WERI-Rb-1 (cell line): ENCODE data around the gene UCHL3.

Experiments
- DNase-seq: peaks from one replicate; pipeline ENCODE4 v3.0.0-alpha.2; 2020
- H3K27ac ChIP-seq: fragments of 250-450 bp; sonication (Bioruptor Pico); 2 replicates; pipeline ENCODE4 v1.5.1; 2020; ENCODE audit warnings: mild to moderate bottlenecking, moderate library complexity
- H3K27me3 ChIP-seq: fragments of 250-450 bp; sonication (Bioruptor Pico); 2 replicates; pipeline ENCODE4 v1.5.1; 2021; ENCODE audit warnings: mild to moderate bottlenecking, low read depth, moderate library complexity; ENCODE audit not compliant: insufficient read depth, severe bottlenecking
- H3K36me3 ChIP-seq: fragments of 250-450 bp; sonication (Bioruptor Pico); 2 replicates; pipeline ENCODE4 v1.5.1; 2020; ENCODE audit warnings: mild to moderate bottlenecking, moderate library complexity
- H3K4me3 ChIP-seq: 2 replicates; pipeline ENCODE4 v1.5.1; 2011; ENCODE audit warnings: low read depth, mild to moderate bottlenecking, control low read depth, low read length
- H3K9me3 ChIP-seq: fragments of 250-450 bp; sonication (Bioruptor Pico); 2 replicates; pipeline ENCODE4 v1.5.1; 2021; ENCODE audit warnings: mild to moderate bottlenecking, moderate library complexity; ENCODE audit not compliant: severe bottlenecking
- TF ChIP-seq, protein P1 (sequence below): IDR thresholded peaks from 2 replicates; pipeline ENCODE4 v1.5.1; 2011; ENCODE audit warnings: low read depth, mild to moderate bottlenecking, control low read depth, inconsistent platforms, low read length

UCHL3 gene

DNA sequence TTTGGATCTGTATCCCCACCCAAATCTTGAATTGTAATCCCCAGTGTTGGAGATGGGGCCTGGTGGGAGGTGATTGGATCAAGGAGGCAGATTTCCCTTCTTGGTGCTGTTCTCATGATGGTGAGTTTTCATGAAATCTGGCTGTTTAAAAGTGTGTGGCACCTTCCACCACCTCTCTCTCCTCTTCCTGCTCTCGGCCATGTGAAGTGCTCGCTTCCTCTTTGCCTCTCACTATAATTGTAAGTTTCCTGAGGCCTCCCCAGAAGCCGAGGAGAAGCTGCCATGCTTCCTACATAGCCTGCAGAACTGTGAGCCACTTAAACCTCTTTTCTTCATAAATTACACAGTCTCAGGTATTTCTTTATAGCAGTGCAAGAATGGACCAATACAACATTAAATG is 27.6 kb upstream of the UCHL3 start:
- TF ChIP-seq, protein P1, sequence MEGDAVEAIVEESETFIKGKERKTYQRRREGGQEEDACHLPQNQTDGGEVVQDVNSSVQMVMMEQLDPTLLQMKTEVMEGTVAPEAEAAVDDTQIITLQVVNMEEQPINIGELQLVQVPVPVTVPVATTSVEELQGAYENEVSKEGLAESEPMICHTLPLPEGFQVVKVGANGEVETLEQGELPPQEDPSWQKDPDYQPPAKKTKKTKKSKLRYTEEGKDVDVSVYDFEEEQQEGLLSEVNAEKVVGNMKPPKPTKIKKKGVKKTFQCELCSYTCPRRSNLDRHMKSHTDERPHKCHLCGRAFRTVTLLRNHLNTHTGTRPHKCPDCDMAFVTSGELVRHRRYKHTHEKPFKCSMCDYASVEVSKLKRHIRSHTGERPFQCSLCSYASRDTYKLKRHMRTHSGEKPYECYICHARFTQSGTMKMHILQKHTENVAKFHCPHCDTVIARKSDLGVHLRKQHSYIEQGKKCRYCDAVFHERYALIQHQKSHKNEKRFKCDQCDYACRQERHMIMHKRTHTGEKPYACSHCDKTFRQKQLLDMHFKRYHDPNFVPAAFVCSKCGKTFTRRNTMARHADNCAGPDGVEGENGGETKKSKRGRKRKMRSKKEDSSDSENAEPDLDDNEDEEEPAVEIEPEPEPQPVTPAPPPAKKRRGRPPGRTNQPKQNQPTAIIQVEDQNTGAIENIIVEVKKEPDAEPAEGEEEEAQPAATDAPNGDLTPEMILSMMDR, result no peak
- Histone ChIP-seq H3K9me3 (no peaks in the 10 kb centered on the region), H3K36me3 (no peaks in the 10 kb centered on the region), H3K27ac (no peak overlapping the region), H3K4me3 (no peak overlapping the region), H3K27me3 (no peaks in the 10 kb centered on the region)
- DNase-seq, result no peak

GRCh38 chr13:75530549-75530961 is 19.0 kb upstream of the UCHL3 start:
- Histone ChIP-seq H3K27me3 (no peaks in the 10 kb centered on the region), H3K27ac (no peak overlapping the region), H3K36me3 (no peaks in the 10 kb centered on the region), H3K4me3 (no peak overlapping the region), H3K9me3 (no peaks in the 10 kb centered on the region)
- TF ChIP-seq, protein P1, result no peak
- DNase-seq, result no peak

DNA sequence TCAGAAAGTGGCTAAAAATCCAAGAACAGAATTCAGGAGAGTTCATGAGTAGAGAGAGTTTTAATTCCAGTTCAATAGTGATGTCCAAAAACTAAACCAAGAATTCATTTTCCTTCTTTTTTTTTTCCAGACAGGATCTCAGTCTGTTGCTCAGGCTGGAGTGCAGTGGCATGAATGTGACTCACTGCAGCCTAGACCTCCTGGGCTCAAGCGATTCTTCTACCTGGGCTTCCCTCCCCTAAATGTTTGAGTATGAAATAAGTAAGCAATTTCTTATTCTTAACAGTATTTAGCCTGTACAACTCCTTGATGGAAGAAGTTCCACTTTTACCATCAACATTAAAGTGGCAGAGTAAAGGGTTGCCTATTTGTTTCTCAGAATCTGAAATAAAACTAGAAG is 15.7 kb upstream of the UCHL3 start:
- H3K27me3 ChIP-seq, result no peaks in the 10 kb centered on the region
- TF ChIP-seq, protein P1, result no peak
- no peak overlapping the region for H3K4me3 ChIP-seq
- DNase-seq, result no peak
- H3K9me3 ChIP-seq, result no peaks in the 10 kb centered on the region
- H3K36me3 ChIP-seq, result no peaks in the 10 kb centered on the region
- no peak overlapping the region for H3K27ac ChIP-seq

DNA sequence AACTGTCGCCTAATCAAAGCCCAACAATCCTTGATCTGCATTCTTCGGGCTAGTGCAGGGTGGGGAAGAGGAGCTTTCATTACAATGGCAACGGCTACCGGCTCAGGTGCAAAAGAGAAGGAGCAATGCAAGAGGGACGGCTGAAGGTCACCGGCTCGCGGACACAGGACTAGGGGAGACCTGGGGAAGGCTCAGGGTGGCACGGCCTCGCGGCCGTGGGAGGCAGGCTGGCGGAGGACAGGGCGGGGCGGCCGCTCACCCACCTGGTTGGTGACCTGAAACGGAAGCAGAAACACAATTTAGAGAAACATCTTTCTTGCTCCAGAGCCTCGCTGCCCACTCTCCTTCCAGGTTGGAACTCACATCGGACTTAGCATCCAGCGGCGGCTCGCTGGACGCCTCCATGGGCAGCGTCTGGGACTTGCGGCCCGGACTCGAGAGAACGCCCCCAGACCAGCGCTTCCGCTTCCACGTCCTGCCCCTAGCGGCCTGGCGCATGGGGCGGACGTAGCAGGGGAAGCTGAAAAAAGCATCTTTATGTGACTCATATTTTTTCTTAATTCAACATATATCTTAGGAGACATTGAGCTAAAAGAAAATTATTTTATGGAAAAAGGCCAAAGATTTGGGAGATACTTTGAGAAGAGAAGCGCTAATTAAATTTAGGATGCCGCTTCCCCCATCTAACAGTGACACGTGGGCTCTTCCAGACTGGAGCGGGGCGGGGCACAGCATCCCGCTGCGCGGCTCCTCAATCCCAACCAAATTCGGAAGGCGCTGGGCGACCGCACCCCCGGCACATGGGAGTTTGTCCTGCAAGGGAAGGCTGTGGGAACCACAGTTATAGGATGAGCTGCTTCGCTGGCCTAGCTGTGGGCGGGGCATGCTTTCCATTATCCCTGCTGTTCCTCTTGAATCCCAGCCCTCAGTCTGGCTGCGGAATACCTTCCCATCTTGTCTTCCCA is 11.9 kb upstream of the UCHL3 start, which contains the start of gene COMMD6:
TSS of gene COMMD6 (minus strand) at position 441 of the 965 bp plus-strand sequence. CDS start at position 405, 36 bp downstream.
- Histone ChIP-seq H3K36me3 (no peaks in the 10 kb centered on the region), H3K9me3 (no peaks in the 10 kb centered on the region), H3K27me3 (no peaks in the 10 kb centered on the region), H3K27ac (peak within 1 kb of the TSS; percentile 74), H3K4me3 (peak within 1 kb of the TSS; percentile 88)
- TF ChIP-seq, protein P1, result no peak
- DNase-seq, result peak; percentile 81

GRCh38 chr13:75541287-75541686 is 8.3 kb upstream of the UCHL3 start:
- H3K4me3 ChIP-seq, result no peak overlapping the region
- H3K27ac ChIP-seq, result no peak overlapping the region
- TF ChIP-seq, protein P1, result no peak
- DNase-seq, result no peak
- H3K27me3 ChIP-seq, result no peaks in the 10 kb centered on the region
- H3K36me3 ChIP-seq, result no peaks in the 10 kb centered on the region
- no peaks in the 10 kb centered on the region for H3K9me3 ChIP-seq
